Endothelial cell of umbilical vein (primary cell): Measurements from ENCODE around the gene NCK2. TPM values are rescaled to one million over a fixed set of nuclear protein-coding genes. Genes with fewer than 3 reads are reported as not detected.

Source experiments
- BruUV-seq: library from RNA; stranded (reverse); fragments of 400-500 nt; replicated peaks from 2 replicates; lab custom pipeline; 2021; lab: Mats Ljungman, UMichigan
- CTCF ChIA-PET: fragments of 300-600, 350-600 bp; sonication (Branson Sonifier 250); formaldehyde crosslinking; loops from one replicate; lab custom pipeline; 2021; ENCODE audit warnings: antibody characterized with exemption, inconsistent platforms; lab: Charles Lee
- POLR2A ChIA-PET: fragments of 300-600, 350-600 bp; sonication (Branson Sonifier 250); formaldehyde crosslinking; loops from one replicate; lab custom pipeline; 2021; ENCODE audit warnings: antibody characterized with exemption, inconsistent platforms; lab: Charles Lee
- DNase-seq: peaks from one replicate; pipeline ENCODE4 v3.0.0-alpha.2; 2011; ENCODE audit warnings: low read depth, low spot score
- FAIRE-seq: peaks from 2 replicates; lab custom pipeline; 2011; peaks lifted over from hg19 to GRCh38; lab: Jason Lieb, UNC
- H2AFZ ChIP-seq: 2 replicates; pipeline ENCODE4 v1.6.0; 2012; ENCODE audit warnings: low read depth, low read length, control low read depth, inconsistent platforms
- H3K27ac ChIP-seq: 2 replicates; pipeline ENCODE4 v1.5.1; 2011; ENCODE audit warnings: low read depth, mild to moderate bottlenecking, control low read depth, low read length, moderate library complexity; ENCODE audit not compliant: insufficient read depth
- H3K27me3 ChIP-seq, 2 experiments: 2 replicates each; pipeline versions ENCODE4 v1.6.0 to v1.6.1; 2011; ENCODE audit warnings: low read length in 2 of 2, mixed read lengths in 1 of 2; ENCODE audit not compliant: control insufficient read depth in 2 of 2, insufficient read depth in 2 of 2
- H3K36me3 ChIP-seq, 2 experiments: 2 replicates in 1 of 2; 3 replicates in 1 of 2; pipeline ENCODE4 v1.5.1; 2011; ENCODE audit warnings: low read length in 2 of 2, mild to moderate bottlenecking in 1 of 2, moderate library complexity in 1 of 2; ENCODE audit not compliant: control insufficient read depth in 2 of 2, insufficient read depth in 2 of 2; ENCODE audit errors: extremely low read depth in 1 of 2
- H3K4me1 ChIP-seq: 3 replicates; pipeline ENCODE4 v1.5.1; 2011; ENCODE audit warnings: mild to moderate bottlenecking, low read length; ENCODE audit not compliant: control insufficient read depth, insufficient read depth; ENCODE audit errors: extremely low read depth
- H3K4me2 ChIP-seq: 2 replicates; pipeline ENCODE4 v1.6.1; 2011; ENCODE audit warnings: low read length, control low read depth, mixed read lengths; ENCODE audit not compliant: insufficient read depth
- H3K4me3 ChIP-seq, 3 experiments: fragments of 200-600 bp in 1 of 3; sonication (generic), shearing (Covaris generic) in 1 of 3; replicated peaks in 1 of 3; 2 replicates each; pipeline ENCODE4 v1.5.1; 2011 to 2016; ENCODE audit warnings: control low read depth in 3 of 3, low read length in 3 of 3, mild to moderate bottlenecking in 2 of 3, inconsistent platforms in 1 of 3, low read depth in 1 of 3, moderate library complexity in 1 of 3; ENCODE audit not compliant: insufficient read depth in 1 of 3
- H3K79me2 ChIP-seq: 2 replicates; pipeline ENCODE4 v1.6.0; 2012; ENCODE audit warnings: low read length, inconsistent platforms; ENCODE audit not compliant: control insufficient read depth, insufficient read depth
- H3K9ac ChIP-seq: replicated peaks from 2 replicates; pipeline ENCODE3; 2011; ENCODE audit warnings: low read length, control low read depth; ENCODE audit not compliant: insufficient read depth; ENCODE audit errors: extremely low read depth
- H3K9me1 ChIP-seq: replicated peaks from 3 replicates; pipeline ENCODE4 v1.6.0; 2011; ENCODE audit warnings: mild to moderate bottlenecking, low read length; ENCODE audit not compliant: control insufficient read depth, insufficient read depth; ENCODE audit errors: extremely low read depth
- H3K9me3 ChIP-seq: replicated peaks from 2 replicates; pipeline ENCODE4 v1.5.1; 2012; ENCODE audit warnings: low read length, inconsistent platforms; ENCODE audit not compliant: control insufficient read depth, insufficient read depth
- H4K20me1 ChIP-seq: replicated peaks from 2 replicates; pipeline ENCODE3; 2011; ENCODE audit warnings: mild to moderate bottlenecking, low read length; ENCODE audit not compliant: control insufficient read depth, insufficient read depth; ENCODE audit errors: extremely low read depth
- CTCF ChIP-seq, 2 donors: IDR thresholded peaks; 1 replicate in 1 of 2; 2 replicates in 1 of 2; pipeline ENCODE4 v1.5.1; 2011; ENCODE audit warnings: low read length in 2 of 2, mild to moderate bottlenecking in 2 of 2, moderate library complexity in 2 of 2, control low read depth in 1 of 2, inconsistent platforms in 1 of 2, low read depth in 1 of 2; ENCODE audit not compliant: insufficient read depth in 1 of 2; ENCODE audit errors: extremely low read depth in 1 of 2
- EZH2 ChIP-seq: IDR thresholded peaks from 2 replicates; pipeline ENCODE4 v1.6.1; 2012; ENCODE audit warnings: borderline replicate concordance, low read depth, mild to moderate bottlenecking, moderate library complexity, low read length, inconsistent platforms; ENCODE audit not compliant: severe bottlenecking
- FOS ChIP-seq: IDR thresholded peaks from 2 replicates; pipeline ENCODE4 v1.6.1; 2011; ENCODE audit warnings: mild to moderate bottlenecking, low read length, moderate library complexity, borderline replicate concordance; ENCODE audit not compliant: insufficient read depth
- GATA2 ChIP-seq: IDR thresholded peaks from 2 replicates; pipeline ENCODE4 v1.7.0; 2011; ENCODE audit warnings: low read depth, mild to moderate bottlenecking, moderate library complexity, mixed read lengths, low read length; ENCODE audit not compliant: insufficient read length, insufficient read depth
- JUN ChIP-seq: IDR thresholded peaks from 2 replicates; pipeline ENCODE4 v1.6.1; 2011; ENCODE audit warnings: borderline replicate concordance, low read depth; ENCODE audit not compliant: insufficient read length, insufficient read depth
- MAX ChIP-seq: IDR thresholded peaks from 2 replicates; pipeline ENCODE4 v1.6.1; 2011; ENCODE audit not compliant: insufficient read depth, insufficient read length
- MYC ChIP-seq: IDR thresholded peaks from one replicate; pipeline ENCODE4 v1.6.1; 2011; ENCODE audit warnings: mild to moderate bottlenecking, low read depth, low read length
- POLR2A ChIP-seq: IDR thresholded peaks from 2 replicates; pipeline ENCODE4 v1.6.1; 2012; ENCODE audit warnings: low read depth, mild to moderate bottlenecking, control low read depth, low read length
- POLR2AphosphoS5 ChIP-seq: IDR thresholded peaks from 2 replicates; pipeline ENCODE4 v1.6.1; 2012; ENCODE audit warnings: low read depth, mild to moderate bottlenecking, control low read depth, low read length, moderate library complexity; ENCODE audit not compliant: insufficient read depth
- dilution Hi-C: fragments of 300-500 bp; cut with MboI; formaldehyde crosslinking; loops from one replicate; pipeline ENCODE4 v1.15.0; 2019; ENCODE audit warnings: low sequenced_read_pairs; ENCODE audit not compliant: extremely low pct_ligation_motif_present
- intact Hi-C: fragments of 100-400 bp; cut with micrococcal nuclease; formaldehyde crosslinking; loops from one replicate; pipeline ENCODE4 v1.10.0; 2022
- polyA plus RNA-seq, 4 experiments: library from polyadenylated mRNA; depleted of rRNA in 3 of 4; stranded (reverse) in 3 of 4; unstranded in 1 of 4; fragments of >200 nt; gene quantifications; 2 replicates each; pipeline versions ENCODE4 v1.2.1 to v1.2.3, GENCODE V29; 2011 to 2012; ENCODE audit warnings: missing spikeins in 1 of 4
- total RNA-seq: library from RNA; stranded (reverse); gene quantifications from 2 replicates; pipeline ENCODE4 v1.2.3, GENCODE V29; 2021

The NCK2 gene
- total and polyA plus RNA-seq, 2 donors (not counting 3 experiments of a cell fraction or from before 2014, with no cell fraction given), result 23.8 to 39.1 TPM

- no TSS peak for BruUV-seq
- H3K27ac ChIP-seq, result no peak overlapping the region
- ChIA-PET CTCF (no interaction called here), POLR2A (no interaction called here)
- H4K20me1 ChIP-seq, result peaks cover 10% of the 10 kb centered on the region
- peaks cover 70% of the 10 kb centered on the region for H3K79me2 ChIP-seq
- no peak for DNase-seq
- no peak overlapping the region for H3K4me3 ChIP-seq
- no peaks in the 10 kb centered on the region for H3K9me3 ChIP-seq
- no peak overlapping the region for H3K9ac ChIP-seq
- no peak overlapping the region for H3K4me2 ChIP-seq
- FAIRE-seq, result no peak
- no peak overlapping the region for H2AFZ ChIP-seq
- TF ChIP-seq JUN (no peak), GATA2 (no peak), POLR2A (no peak), CTCF (IDR thresholded peaks at IDR 0.05; ENCODE audit: extremely low read depth in 1 of 2, insufficient read depth in 1 of 2, low read depth in 1 of 2, low read length in 2 of 2) (no peak), POLR2AphosphoS5 (no peak), EZH2 (no peak), MYC (no peak), MAX (no peak), FOS (no peak)
- dilution Hi-C loops, result no loop called here
- H3K4me1 ChIP-seq, result peaks cover 23% of the 10 kb centered on the region
- H3K9me1 ChIP-seq, result no peaks in the 10 kb centered on the region
- intact Hi-C loops, result no loop called here
- no peaks in the 10 kb centered on the region for H3K36me3 ChIP-seq
- H3K27me3 ChIP-seq, result no peaks in the 10 kb centered on the region
Measured at GRCh38 chr2:105797298-105797819, 52.6 kb downstream of the NCK2 start.
